ENCODE results near the gene SEMA4F. TPM values are rescaled to one million over a fixed set of nuclear protein-coding genes. Genes with fewer than 3 reads are reported as not detected.

SEMA4F gene
- total RNA-seq, 4 donors from 2014 or later = 6.7 to 22.3 (median 11.2) TPM

GRCh38 chr2:74719066-74719465, 65.0 kb downstream of the SEMA4F start:
- Histone ChIP-seq H3K36me3 (no peaks in the 10 kb centered on the region), H3K4me3 (no peak overlapping the region), H3K4me1 (peaks cover 0 to 9% (median 4%) of the 10 kb centered on the region in 4 donors), H3K9me3 (peaks cover 0 to 4% (median 0%) of the 10 kb centered on the region in 4 donors), H3K27ac (no peak overlapping the region), H3K27me3 (peaks cover 0 to 44% of the 10 kb centered on the region in 2 donors)
- WGBS, 2 donors = 39 to 44% methylated on average over 2 of the region's 2 CpGs
- no peak for DNase-seq (ENCODE audit: low spot score in 2 of 2)
- no peak for TF ChIP-seq EP300 (IDR thresholded peaks at IDR 0.05)
- TF ChIP-seq POLR2A (IDR thresholded peaks at IDR 0.05) = no peak
- no peak for TF ChIP-seq CTCF (IDR thresholded peaks at IDR 0.05)

- no peak for DNase-seq (ENCODE audit: low spot score in 2 of 2)
- TF ChIP-seq EP300 (IDR thresholded peaks at IDR 0.05) = no peak
- peaks cover 0 to 4% (median 0%) of the 10 kb centered on the region in 4 donors for H3K9me3 ChIP-seq
- H3K27ac ChIP-seq = no peak overlapping the region
- peaks cover 0 to 23% of the 10 kb centered on the region in 2 donors for H3K27me3 ChIP-seq
- H3K4me1 ChIP-seq = no peaks in the 10 kb centered on the region
- no peak overlapping the region for H3K4me3 ChIP-seq
- H3K36me3 ChIP-seq = no peaks in the 10 kb centered on the region
These were observed 67.3 kb downstream of the SEMA4F start for GRCh38 chr2:74721316-74721715.

GRCh38 chr2:74724496-74724895, 70.4 kb downstream of the SEMA4F start:
- H3K27me3 ChIP-seq = peaks cover 0 to 8% of the 10 kb centered on the region in 2 donors
- no peaks in the 10 kb centered on the region for H3K36me3 ChIP-seq
- H3K4me1 ChIP-seq = no peaks in the 10 kb centered on the region
- H3K4me3 ChIP-seq = no peak overlapping the region
- TF ChIP-seq POLR2A (IDR thresholded peaks at IDR 0.05) (no peak), CTCF (IDR thresholded peaks at IDR 0.05) (no peak), EP300 (IDR thresholded peaks at IDR 0.05) (no peak)
- H3K9me3 ChIP-seq = peaks cover 0 to 4% (median 0%) of the 10 kb centered on the region in 4 donors
- DNase-seq (ENCODE audit: low spot score in 2 of 2) = no peak
- 83 to 85% methylated on average over 4 of the region's 4 CpGs for WGBS, 2 donors
- H3K27ac ChIP-seq = no peak overlapping the region

- TF ChIP-seq EP300 (IDR thresholded peaks at IDR 0.05) (no peak), POLR2A (IDR thresholded peaks at IDR 0.05) (no peak), CTCF (IDR thresholded peaks at IDR 0.05) (no peak)
- H3K27me3 ChIP-seq = peaks cover 0 to 5% of the 10 kb centered on the region in 2 donors
- 93 to 96% methylated on average over 1 of the region's 1 CpG for WGBS, 2 donors
- DNase-seq (ENCODE audit: low spot score in 2 of 2) = no peak
- peaks cover 0 to 9% (median 0%) of the 10 kb centered on the region in 4 donors for H3K9me3 ChIP-seq
- H3K27ac ChIP-seq = no peak overlapping the region
- no peaks in the 10 kb centered on the region for H3K36me3 ChIP-seq
- H3K4me1 ChIP-seq = no peaks in the 10 kb centered on the region
- H3K4me3 ChIP-seq = no peak overlapping the region
These were observed 71.2 kb downstream of the SEMA4F start for GRCh38 chr2:74725287-74725686.

- no peak for DNase-seq (ENCODE audit: low spot score in 2 of 2)
- no peak overlapping the region for H3K4me3 ChIP-seq
- WGBS, 2 donors = 72 to 82% methylated on average over 2 of the region's 2 CpGs
- TF ChIP-seq EP300 (IDR thresholded peaks at IDR 0.05) (no peak), CTCF (IDR thresholded peaks at IDR 0.05) (no peak), POLR2A (IDR thresholded peaks at IDR 0.05) (no peak)
- peaks cover 0 to 11% (median 0%) of the 10 kb centered on the region in 4 donors for H3K9me3 ChIP-seq
- peaks cover 0 to 3% of the 10 kb centered on the region in 2 donors for H3K27me3 ChIP-seq
- no peaks in the 10 kb centered on the region for H3K4me1 ChIP-seq
- H3K36me3 ChIP-seq = no peaks in the 10 kb centered on the region
- H3K27ac ChIP-seq = no peak overlapping the region
These were observed 74.8 kb downstream of the SEMA4F start for GRCh38 chr2:74728842-74729241.

GRCh38 chr2:74730530-74730929, 76.5 kb downstream of the SEMA4F start:
- no peak overlapping the region for H3K27ac ChIP-seq
- H3K36me3 ChIP-seq = no peaks in the 10 kb centered on the region
- peaks cover 0 to 3% of the 10 kb centered on the region in 2 donors for H3K27me3 ChIP-seq
- H3K4me3 ChIP-seq = no peak overlapping the region
- TF ChIP-seq EP300 (IDR thresholded peaks at IDR 0.05) (no peak), POLR2A (IDR thresholded peaks at IDR 0.05) (no peak), CTCF (IDR thresholded peaks at IDR 0.05) (no peak)
- peaks cover 0 to 11% (median 0%) of the 10 kb centered on the region in 4 donors for H3K9me3 ChIP-seq
- H3K4me1 ChIP-seq = no peaks in the 10 kb centered on the region
- DNase-seq (ENCODE audit: low spot score in 2 of 2) = no peak
- WGBS, 2 donors = 86 to 95% methylated on average over 2 of the region's 2 CpGs
